Measurements from ENCODE around the gene PLAU.

DNA sequence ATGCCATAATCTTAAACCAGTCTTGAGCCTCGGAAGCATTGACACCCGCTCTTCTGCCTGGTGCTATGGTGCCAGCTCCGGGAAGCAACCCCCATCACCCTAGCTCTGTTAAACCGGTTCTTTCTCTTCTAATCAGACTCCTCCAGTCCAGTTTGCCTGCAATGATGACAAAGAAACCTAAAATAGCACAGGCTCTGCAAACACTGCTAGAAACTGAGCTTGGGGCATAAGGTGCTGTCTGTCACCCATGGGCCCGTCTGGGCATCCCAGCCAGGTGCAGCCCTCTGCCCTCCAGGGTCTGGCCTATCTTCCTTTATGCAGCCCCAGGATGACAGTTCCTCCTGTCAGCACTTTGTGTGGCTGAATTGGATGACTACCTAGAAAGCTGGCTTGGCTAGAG lies 22.4 kb upstream of the PLAU start:
- TF ChIP-seq, protein P1, sequence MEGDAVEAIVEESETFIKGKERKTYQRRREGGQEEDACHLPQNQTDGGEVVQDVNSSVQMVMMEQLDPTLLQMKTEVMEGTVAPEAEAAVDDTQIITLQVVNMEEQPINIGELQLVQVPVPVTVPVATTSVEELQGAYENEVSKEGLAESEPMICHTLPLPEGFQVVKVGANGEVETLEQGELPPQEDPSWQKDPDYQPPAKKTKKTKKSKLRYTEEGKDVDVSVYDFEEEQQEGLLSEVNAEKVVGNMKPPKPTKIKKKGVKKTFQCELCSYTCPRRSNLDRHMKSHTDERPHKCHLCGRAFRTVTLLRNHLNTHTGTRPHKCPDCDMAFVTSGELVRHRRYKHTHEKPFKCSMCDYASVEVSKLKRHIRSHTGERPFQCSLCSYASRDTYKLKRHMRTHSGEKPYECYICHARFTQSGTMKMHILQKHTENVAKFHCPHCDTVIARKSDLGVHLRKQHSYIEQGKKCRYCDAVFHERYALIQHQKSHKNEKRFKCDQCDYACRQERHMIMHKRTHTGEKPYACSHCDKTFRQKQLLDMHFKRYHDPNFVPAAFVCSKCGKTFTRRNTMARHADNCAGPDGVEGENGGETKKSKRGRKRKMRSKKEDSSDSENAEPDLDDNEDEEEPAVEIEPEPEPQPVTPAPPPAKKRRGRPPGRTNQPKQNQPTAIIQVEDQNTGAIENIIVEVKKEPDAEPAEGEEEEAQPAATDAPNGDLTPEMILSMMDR (IDR thresholded peaks at IDR 0.05; ENCODE audit: low read depth, low read length): no peak
- no peak for TF ChIP-seq POLR2A (IDR thresholded peaks at IDR 0.05; ENCODE audit: extremely low read depth, insufficient read length)
- TF ChIP-seq, protein P2, sequence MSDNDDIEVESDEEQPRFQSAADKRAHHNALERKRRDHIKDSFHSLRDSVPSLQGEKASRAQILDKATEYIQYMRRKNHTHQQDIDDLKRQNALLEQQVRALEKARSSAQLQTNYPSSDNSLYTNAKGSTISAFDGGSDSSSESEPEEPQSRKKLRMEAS (IDR thresholded peaks at IDR 0.05; ENCODE audit: low read depth, low read length): no peak
- no peak for TF ChIP-seq MYC (IDR thresholded peaks at IDR 0.05; ENCODE audit: low read depth, low read length)

Data from NB4 (cell line).